ENCODE data around the gene C9orf78.

Gene C9orf78
- 138 to 159 reads per million in 2 donors for total RNA-seq

- DNase-seq = peak; percentile 95
Observed at GRCh38 chr9:129835128-129835859, at the start of gene C9orf78, which contains the start of gene USP20. C9orf78 (minus strand) TSS chr9:129835275; CDS start chr9:129835221, 54 bp downstream. USP20 (plus strand) TSS chr9:129835458; CDS start chr9:129852556, 17,098 bp downstream.

- peak; percentile 85 for DNase-seq
Observed at GRCh38 chr9:129884220-129885017, 49.3 kb upstream of the C9orf78 start.

GRCh38 chr9:129881547-129882324 is 46.7 kb upstream of the C9orf78 start:
- no peak for DNase-seq

- DNase-seq = no peak
Observed at GRCh38 chr9:129880654-129881546, 45.8 kb upstream of the C9orf78 start.

- no peak for DNase-seq
Observed at GRCh38 chr9:129879991-129880653, 45.0 kb upstream of the C9orf78 start.

GRCh38 chr9:129879103-129879699 is 44.1 kb upstream of the C9orf78 start:
- DNase-seq = no peak

GRCh38 chr9:129878291-129878690 is 43.2 kb upstream of the C9orf78 start:
- DNase-seq = no peak

GRCh38 chr9:129876815-129877214 is 41.7 kb upstream of the C9orf78 start:
- DNase-seq = no peak

- DNase-seq = no peak
Observed at GRCh38 chr9:129875687-129876395, 40.8 kb upstream of the C9orf78 start.

GRCh38 chr9:129875181-129875611 is 40.1 kb upstream of the C9orf78 start:
- DNase-seq = no peak

- DNase-seq = no peak
Observed at GRCh38 chr9:129874261-129875101, 39.4 kb upstream of the C9orf78 start.

- DNase-seq = no peak
Observed at GRCh38 chr9:129873563-129874190, 38.6 kb upstream of the C9orf78 start.

- no peak for DNase-seq
Observed at GRCh38 chr9:129871046-129871445, 36.0 kb upstream of the C9orf78 start.

- DNase-seq = no peak
Observed at GRCh38 chr9:129869585-129870501, 34.8 kb upstream of the C9orf78 start.

GRCh38 chr9:129868872-129869486 is 33.9 kb upstream of the C9orf78 start:
- peak; percentile 92 for DNase-seq

GRCh38 chr9:129868023-129868871 is 33.2 kb upstream of the C9orf78 start:
- no peak for DNase-seq

All from activated gamma-delta T cell (primary cell).